GM12892 (cell line): Measurements from ENCODE around the gene MYO10.

Source experiments
- DNase-seq: peaks from one replicate; pipeline ENCODE4 v3.0.0; 2011; ENCODE audit not compliant: insufficient read length
- FAIRE-seq: peaks from 2 replicates; lab custom pipeline; 2011; peaks lifted over from hg19 to GRCh38; lab: Jason Lieb, UNC
- POLR2A ChIP-seq: IDR thresholded peaks from 2 replicates; pipeline ENCODE4 v1.6.1; 2011; ENCODE audit warnings: low read depth, low read length, control low read depth
- POLR2AphosphoS5 ChIP-seq: IDR thresholded peaks from 2 replicates; pipeline ENCODE4 v1.6.1; 2011; ENCODE audit warnings: low read depth, low read length, control low read depth
- TAF1 ChIP-seq: IDR thresholded peaks from 2 replicates; pipeline ENCODE4 v1.6.1; 2011; ENCODE audit warnings: low read depth, mild to moderate bottlenecking, control low read depth, low read length, borderline replicate concordance

Gene MYO10

GRCh38 chr5:16921211-16921610, 14.9 kb downstream of the MYO10 start:
- DNase-seq (no peak), FAIRE-seq (no peak)
- TF ChIP-seq TAF1 (no peak), POLR2A (no peak), POLR2AphosphoS5 (no peak)

- TF ChIP-seq POLR2A (no peak), TAF1 (no peak), POLR2AphosphoS5 (no peak)
- no peak for FAIRE-seq
- DNase-seq = no peak
Observed at GRCh38 chr5:16920109-16920816, 15.8 kb downstream of the MYO10 start.

GRCh38 chr5:16918891-16919671, 17.0 kb downstream of the MYO10 start:
- no peak for DNase-seq
- TF ChIP-seq POLR2A (no peak), TAF1 (no peak), POLR2AphosphoS5 (no peak)
- FAIRE-seq = no peak

- no peak for FAIRE-seq
Observed at GRCh38 chr5:16918156-16918555, 17.9 kb downstream of the MYO10 start.

GRCh38 chr5:16916262-16916878, 19.7 kb downstream of the MYO10 start:
- TF ChIP-seq TAF1 = no peak
- TF ChIP-seq POLR2A = no peak
- no peak for TF ChIP-seq POLR2AphosphoS5
- FAIRE-seq = no peak
- no peak for DNase-seq

More at GRCh38 chr5:16918156-16918555, 17.9 kb downstream of the MYO10 start:
- no peak for DNase-seq
- no peak for TF ChIP-seq POLR2A
- no peak for TF ChIP-seq TAF1
- TF ChIP-seq POLR2AphosphoS5 = no peak

GRCh38 chr5:16914584-16914983, 21.5 kb downstream of the MYO10 start:
- FAIRE-seq (no peak), DNase-seq (no peak)
- TF ChIP-seq TAF1 (no peak), POLR2AphosphoS5 (no peak), POLR2A (no peak)

- DNase-seq (no peak), FAIRE-seq (no peak)
- TF ChIP-seq POLR2A = no peak
- no peak for TF ChIP-seq POLR2AphosphoS5
- no peak for TF ChIP-seq TAF1
Observed at GRCh38 chr5:16914108-16914435, 22.0 kb downstream of the MYO10 start.

GRCh38 chr5:16913187-16914107, 22.6 kb downstream of the MYO10 start:
- FAIRE-seq = no peak

GRCh38 chr5:16912080-16912479, 24.0 kb downstream of the MYO10 start:
- DNase-seq (no peak), FAIRE-seq (no peak)
- TF ChIP-seq POLR2A (no peak), POLR2AphosphoS5 (no peak), TAF1 (no peak)

More at GRCh38 chr5:16913187-16914107, 22.6 kb downstream of the MYO10 start:
- TF ChIP-seq TAF1 = no peak
- TF ChIP-seq POLR2A = no peak
- no peak for TF ChIP-seq POLR2AphosphoS5
- DNase-seq = no peak

- TF ChIP-seq POLR2A = no peak
- TF ChIP-seq TAF1 = no peak
- no peak for TF ChIP-seq POLR2AphosphoS5
- FAIRE-seq = no peak
- no peak for DNase-seq
Observed at GRCh38 chr5:16909464-16909863, 26.6 kb downstream of the MYO10 start.
